ENCODE results near the gene MESD. TPM values are rescaled to one million over a fixed set of nuclear protein-coding genes. Genes with fewer than 3 reads are reported as not detected.

The MESD gene
- total and polyA plus RNA-seq, 2 of the 4 experiments (the other 2 are of a cell fraction) = 10.0 to 14.0 TPM

DNA sequence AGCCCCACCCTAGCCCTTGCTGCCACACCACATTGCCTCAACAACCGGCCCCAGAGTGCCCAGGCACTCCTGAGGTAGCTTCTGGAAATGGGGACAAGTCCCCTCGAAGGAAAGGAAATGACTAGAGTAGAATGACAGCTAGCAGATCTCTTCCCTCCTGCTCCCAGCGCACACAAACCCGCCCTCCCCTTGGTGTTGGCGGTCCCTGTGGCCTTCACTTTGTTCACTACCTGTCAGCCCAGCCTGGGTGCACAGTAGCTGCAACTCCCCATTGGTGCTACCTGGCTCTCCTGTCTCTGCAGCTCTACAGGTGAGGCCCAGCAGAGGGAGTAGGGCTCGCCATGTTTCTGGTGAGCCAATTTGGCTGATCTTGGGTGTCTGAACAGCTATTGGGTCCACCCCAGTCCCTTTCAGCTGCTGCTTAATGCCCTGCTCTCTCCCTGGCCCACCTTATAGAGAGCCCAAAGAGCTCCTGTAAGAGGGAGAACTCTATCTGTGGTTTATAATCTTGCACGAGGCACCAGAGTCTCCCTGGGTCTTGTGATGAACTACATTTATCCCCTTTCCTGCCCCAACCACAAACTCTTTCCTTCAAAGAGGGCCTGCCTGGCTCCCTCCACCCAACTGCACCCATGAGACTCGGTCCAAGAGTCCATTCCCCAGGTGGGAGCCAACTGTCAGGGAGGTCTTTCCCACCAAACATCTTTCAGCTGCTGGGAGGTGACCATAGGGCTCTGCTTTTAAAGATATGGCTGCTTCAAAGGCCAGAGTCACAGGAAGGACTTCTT lies 39.1 kb downstream of the MESD start:
- Histone ChIP-seq H2AK5ac (ENCODE audit: low read depth, low read length) (no peak overlapping the region), H3K36me3 (ENCODE audit: control insufficient read depth, insufficient read depth, low read length) (peaks cover 63% of the 10 kb centered on the region), H2BK15ac (ENCODE audit: low read depth, low read length) (no peak overlapping the region), H3K4ac (ENCODE audit: low read depth, low read length) (no peak overlapping the region), H2BK120ac (ENCODE audit: low read depth, low read length) (no peak overlapping the region), H2AK9ac (replicated peaks; ENCODE audit: low read depth, low read length, poor library complexity) (no peak overlapping the region), H3K79me1 (ENCODE audit: low read depth in 1 of 2, low read length in 2 of 2) (no peaks in the 10 kb centered on the region), H3K27ac (ENCODE audit: insufficient read depth, low read length) (no peak overlapping the region), H3K4me1 (ENCODE audit: control insufficient read depth, insufficient read depth, low read length) (peaks cover 4% of the 10 kb centered on the region; the same call in 1 of the 2 replicates), H4K91ac (ENCODE audit: insufficient read depth, low read depth, low read length) (no peak overlapping the region), H3K18ac (ENCODE audit: low read depth, low read length) (no peak overlapping the region), H3K9me1 (ENCODE audit: insufficient read depth, low read length) (peaks cover 18% of the 10 kb centered on the region), H4K8ac (ENCODE audit: low read depth in 2 of 2, low read length in 2 of 2) (no peak overlapping the region), H3K56ac (ENCODE audit: extremely low read depth, insufficient read depth, low read length) (no peak overlapping the region), H3K9me3 (ENCODE audit: control insufficient read depth, insufficient read depth, low read length) (no peaks in the 10 kb centered on the region), H3K27me3 (ENCODE audit: control insufficient read depth, insufficient read depth, low read length) (no peaks in the 10 kb centered on the region), H4K5ac (ENCODE audit: low read depth, low read length) (no peak overlapping the region), H3K4me3 (ENCODE audit: insufficient read depth, low read depth, low read length) (no peak overlapping the region), H2AFZ (replicated peaks; ENCODE audit: low read length, poor library complexity) (no peak overlapping the region), H3K9ac (ENCODE audit: low read depth, low read length) (no peak overlapping the region), H3K14ac (replicated peaks; ENCODE audit: low read depth, low read length) (no peak overlapping the region), H2BK5ac (ENCODE audit: low read depth, low read length, poor library complexity, severe bottlenecking) (no peak overlapping the region), H3K4me2 (ENCODE audit: low read depth, low read length) (no peak overlapping the region), H2BK20ac (ENCODE audit: low read depth, low read length) (no peak overlapping the region), H3K23ac (ENCODE audit: low read depth, low read length) (no peak overlapping the region), H4K20me1 (ENCODE audit: insufficient read depth, low read length) (peaks cover 61% of the 10 kb centered on the region)
- POLR2A ChIA-PET (ENCODE audit: unreplicated experiment) = no interaction called here
- CTCF ChIA-PET = no interaction called here
- no peak for ATAC-seq (ENCODE audit: low read depth)
- in situ Hi-C loops (cut with MboI; ENCODE audit: low sequenced_read_pairs) (no loop called here), intact Hi-C loops (cut with micrococcal nuclease) (no loop called here), dilution Hi-C loops (cut with HindIII; ENCODE audit: low sequenced_read_pairs, unreplicated experiment) (no loop called here)
- 100% methylated on average over 3 of the region's 8 CpGs; no CpG with 5 or more reads in 1 of the 2 experiments for WGBS, 2 experiments (ENCODE audit: extremely low coverage in 2 of 2, insufficient read length in 1 of 2)
- BruUV-seq (replicated peaks) = no TSS peak
- DNase-seq = no peak
- TF ChIP-seq MXI1 (IDR thresholded peaks at IDR 0.05; ENCODE audit: borderline replicate concordance, low read depth, low read length) = no peak
- TF ChIP-seq SMC3 (IDR thresholded peaks at IDR 0.05; ENCODE audit: low read depth, low read length) = no peak
- TF ChIP-seq, protein P1, sequence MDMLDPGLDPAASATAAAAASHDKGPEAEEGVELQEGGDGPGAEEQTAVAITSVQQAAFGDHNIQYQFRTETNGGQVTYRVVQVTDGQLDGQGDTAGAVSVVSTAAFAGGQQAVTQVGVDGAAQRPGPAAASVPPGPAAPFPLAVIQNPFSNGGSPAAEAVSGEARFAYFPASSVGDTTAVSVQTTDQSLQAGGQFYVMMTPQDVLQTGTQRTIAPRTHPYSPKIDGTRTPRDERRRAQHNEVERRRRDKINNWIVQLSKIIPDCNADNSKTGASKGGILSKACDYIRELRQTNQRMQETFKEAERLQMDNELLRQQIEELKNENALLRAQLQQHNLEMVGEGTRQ (IDR thresholded peaks at IDR 0.05; ENCODE audit: low read depth, low read length) = no peak
- no peak for TF ChIP-seq POLR2A (IDR thresholded peaks at IDR 0.05; ENCODE audit: low read depth, low read length)
- no peak for TF ChIP-seq FOS (IDR thresholded peaks at IDR 0.05; ENCODE audit: low read depth, low read length)
- TF ChIP-seq, protein P2, sequence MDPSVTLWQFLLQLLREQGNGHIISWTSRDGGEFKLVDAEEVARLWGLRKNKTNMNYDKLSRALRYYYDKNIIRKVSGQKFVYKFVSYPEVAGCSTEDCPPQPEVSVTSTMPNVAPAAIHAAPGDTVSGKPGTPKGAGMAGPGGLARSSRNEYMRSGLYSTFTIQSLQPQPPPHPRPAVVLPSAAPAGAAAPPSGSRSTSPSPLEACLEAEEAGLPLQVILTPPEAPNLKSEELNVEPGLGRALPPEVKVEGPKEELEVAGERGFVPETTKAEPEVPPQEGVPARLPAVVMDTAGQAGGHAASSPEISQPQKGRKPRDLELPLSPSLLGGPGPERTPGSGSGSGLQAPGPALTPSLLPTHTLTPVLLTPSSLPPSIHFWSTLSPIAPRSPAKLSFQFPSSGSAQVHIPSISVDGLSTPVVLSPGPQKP (IDR thresholded peaks at IDR 0.05; ENCODE audit: borderline replicate concordance, low read depth, low read length) = no peak
- no peak for TF ChIP-seq RFX5 (IDR thresholded peaks at IDR 0.05; ENCODE audit: low read depth, low read length)
- TF ChIP-seq CEBPB (IDR thresholded peaks at IDR 0.05; ENCODE audit: low read depth, low read length) = no peak
- TF ChIP-seq MAFK (IDR thresholded peaks at IDR 0.05; ENCODE audit: low read depth, low read length) = no peak
- TF ChIP-seq BHLHE40 (IDR thresholded peaks at IDR 0.05; ENCODE audit: low read depth, low read length) = no peak
- no peak for TF ChIP-seq MAZ (IDR thresholded peaks at IDR 0.05; ENCODE audit: borderline replicate concordance, low read depth, low read length)
- TF ChIP-seq RAD21 (IDR thresholded peaks at IDR 0.05; ENCODE audit: low read length) = no peak
- TF ChIP-seq NFE2L2 (IDR thresholded peaks at IDR 0.05; ENCODE audit: low read depth, low read length) = no peak
- TF ChIP-seq, protein P3, sequence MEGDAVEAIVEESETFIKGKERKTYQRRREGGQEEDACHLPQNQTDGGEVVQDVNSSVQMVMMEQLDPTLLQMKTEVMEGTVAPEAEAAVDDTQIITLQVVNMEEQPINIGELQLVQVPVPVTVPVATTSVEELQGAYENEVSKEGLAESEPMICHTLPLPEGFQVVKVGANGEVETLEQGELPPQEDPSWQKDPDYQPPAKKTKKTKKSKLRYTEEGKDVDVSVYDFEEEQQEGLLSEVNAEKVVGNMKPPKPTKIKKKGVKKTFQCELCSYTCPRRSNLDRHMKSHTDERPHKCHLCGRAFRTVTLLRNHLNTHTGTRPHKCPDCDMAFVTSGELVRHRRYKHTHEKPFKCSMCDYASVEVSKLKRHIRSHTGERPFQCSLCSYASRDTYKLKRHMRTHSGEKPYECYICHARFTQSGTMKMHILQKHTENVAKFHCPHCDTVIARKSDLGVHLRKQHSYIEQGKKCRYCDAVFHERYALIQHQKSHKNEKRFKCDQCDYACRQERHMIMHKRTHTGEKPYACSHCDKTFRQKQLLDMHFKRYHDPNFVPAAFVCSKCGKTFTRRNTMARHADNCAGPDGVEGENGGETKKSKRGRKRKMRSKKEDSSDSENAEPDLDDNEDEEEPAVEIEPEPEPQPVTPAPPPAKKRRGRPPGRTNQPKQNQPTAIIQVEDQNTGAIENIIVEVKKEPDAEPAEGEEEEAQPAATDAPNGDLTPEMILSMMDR (conservative IDR thresholded peaks at IDR 0.05; ENCODE audit: low read depth, low read length) = no peak
- no peak for TF ChIP-seq CHD1 (IDR thresholded peaks at IDR 0.05; ENCODE audit: low read depth, low read length)
- no peak for TF ChIP-seq RCOR1 (IDR thresholded peaks at IDR 0.05; ENCODE audit: insufficient replicate concordance, low read length)

Data from IMR-90 (cell line).